Ovary (tissue), 9 donors: ENCODE measurements around the gene SYNPO2. TPM values are rescaled to one million over a fixed set of nuclear protein-coding genes. Genes with fewer than 3 reads are reported as not detected.

ENCODE experiments used
- DNase-seq, 5 donors: peaks; one replicate each; pipeline ENCODE4 v3.0.0-alpha.2; 2019 to 2020
- H3K27ac ChIP-seq, 2 donors: fragments of 200-600 bp; one replicate each; pipeline versions ENCODE4 v1.5.1 to v1.8.0; 2019 to 2022
- H3K27me3 ChIP-seq: fragments of 200-600 bp; one replicate; pipeline ENCODE4 v1.8.0; 2022
- H3K36me3 ChIP-seq: fragments of 200-600 bp; sonication (generic); one replicate; pipeline ENCODE4 v1.5.1; 2019
- H3K4me1 ChIP-seq: one replicate; pipeline ENCODE4 v1.8.1; 2013; ENCODE audit warnings: mild to moderate bottlenecking, moderate library complexity; ENCODE audit not compliant: insufficient read depth
- H3K4me3 ChIP-seq: fragments of 200-600 bp; sonication (generic); one replicate; pipeline ENCODE4 v1.5.1; 2017
- H3K9me3 ChIP-seq, 2 donors: fragments of 200-600 bp in 1 of 2; sonication (generic) in 1 of 2; one replicate each; pipeline versions ENCODE4 v1.5.1 to v1.8.1; 2013 to 2019; ENCODE audit warnings: mild to moderate bottlenecking in 1 of 2, moderate library complexity in 1 of 2
- EP300 ChIP-seq: sonication (generic); formaldehyde crosslinking; IDR thresholded peaks from one replicate; pipeline ENCODE4 v1.6.1; 2017; ENCODE audit warnings: antibody characterized with exemption
- POLR2A ChIP-seq: fragments of 450-650 bp; IDR thresholded peaks from one replicate; pipeline ENCODE4 v1.6.1; 2017; ENCODE audit warnings: antibody characterized with exemption, mild to moderate bottlenecking, moderate library complexity
- WGBS, 3 donors: extraction: QIAGEN DNeasy Blood & Tissue Kit in 1 of 3; methylation state at CpG; one replicate each; pipeline versions ENCODE4 v1.1.5 to v1.1.7; 2013 to 2017; 5-methylcytosine and 5-hydroxymethylcytosine counted together
- intact Hi-C, 4 donors: fragments of 100-400 bp; cut with DNase I; formaldehyde crosslinking; loops; one replicate each; pipeline versions ENCODE4 v1.11.0 to v1.15.1; 2022 to 2023
- polyA plus RNA-seq, 2 donors: library from polyadenylated mRNA; stranded (reverse); fragments of 200-250 nt in 1 of 2; fragments of 350-450 nt in 1 of 2; fragmentation: Illumina TruSeq in 1 of 2; extraction: RNeasy Lipid Tissue Mini Kit (QIAGEN cat#74804) in 1 of 2; gene quantifications; one replicate each; pipeline ENCODE4 v1.2.3, GENCODE V29; 2013 to 2014
- total RNA-seq, 7 donors: library from RNA; depleted of rRNA in 2 of 7; stranded (reverse); fragments of >200 nt in 2 of 7; fragmentation: NEBNext Ultra II Directional in 3 of 7; extraction: Animal tissue kit (Norgen Biotek cat#: 25700) in 3 of 7; gene quantifications; one replicate each; pipeline versions ENCODE4 v1.1.0 to v1.2.4, GENCODE V29; 2016 to 2023
- TF ChIP-seq, protein P1 (sequence below), 3 donors: fragments of 450-650 bp in 2 of 3; fragments of 200-600 bp in 1 of 3; IDR thresholded peaks; one replicate each; pipeline versions ENCODE4 v1.5.1 to v1.8.0; 2016 to 2022; ENCODE audit warnings: antibody characterized with exemption in 3 of 3, mild to moderate bottlenecking in 1 of 3
- donor health status: DM: no; HTN: no; CAD: no; lungs with moderate emphysema.
- donor health status: DM: no; HTN: no; CAD: no.
- donor health status: Bipolar disorder and iron deficiency.
- donor health status: DM: yes; HTN: yes; CAD: no.
- donor health status: DM: no; HTN: no; CAD: no.
- donor health status: DM: yes; HTN: yes; CAD: no.

The SYNPO2 gene
- total and polyA plus RNA-seq, 9 donors: 54.8 to 265 (median 121) TPM

DNA sequence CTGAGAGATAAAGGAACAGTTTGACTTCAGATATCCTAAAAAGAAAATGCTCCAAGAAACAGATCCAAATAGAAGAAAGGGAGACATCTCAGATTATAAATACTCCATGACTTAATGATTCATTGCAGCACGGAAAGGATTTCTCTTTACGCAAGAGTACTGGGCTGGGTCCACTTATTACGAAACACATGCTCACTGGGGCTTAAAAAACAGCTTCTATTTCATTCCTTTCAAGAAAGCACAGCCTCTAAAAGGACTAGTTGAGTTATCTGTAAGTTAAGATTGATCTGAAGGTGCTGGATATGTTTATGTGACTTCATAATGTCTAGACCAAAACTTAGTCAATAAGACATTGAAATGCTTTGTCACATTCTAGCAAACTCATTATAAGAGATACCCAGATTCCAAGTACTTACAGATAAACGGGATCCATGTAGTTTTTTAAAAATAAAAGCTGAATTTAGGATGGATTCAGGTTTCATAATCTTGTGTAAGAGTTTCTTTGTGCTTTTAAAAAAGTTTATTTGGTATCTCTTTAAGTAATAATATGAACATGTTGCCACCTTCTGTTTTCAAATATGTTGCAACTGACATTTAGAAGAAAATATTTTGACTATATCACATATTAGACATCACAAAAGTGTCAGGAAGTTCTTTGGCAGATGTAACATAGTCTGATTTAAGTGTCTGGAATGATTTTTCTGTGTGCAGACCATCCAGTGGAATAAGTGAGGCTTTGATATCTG is 137.4 kb downstream of the SYNPO2 start:
- Histone ChIP-seq H3K9me3 (no peaks in the 10 kb centered on the region), H3K4me1 (peaks cover 11% of the 10 kb centered on the region), H3K36me3 (no peaks in the 10 kb centered on the region), H3K27me3 (no peaks in the 10 kb centered on the region), H3K27ac (peak overlapping the region; percentile 79 to 84), H3K4me3 (peak overlapping the region; percentile 34)
- peak; percentile 36 for TF ChIP-seq POLR2A
- TF ChIP-seq, protein P1, sequence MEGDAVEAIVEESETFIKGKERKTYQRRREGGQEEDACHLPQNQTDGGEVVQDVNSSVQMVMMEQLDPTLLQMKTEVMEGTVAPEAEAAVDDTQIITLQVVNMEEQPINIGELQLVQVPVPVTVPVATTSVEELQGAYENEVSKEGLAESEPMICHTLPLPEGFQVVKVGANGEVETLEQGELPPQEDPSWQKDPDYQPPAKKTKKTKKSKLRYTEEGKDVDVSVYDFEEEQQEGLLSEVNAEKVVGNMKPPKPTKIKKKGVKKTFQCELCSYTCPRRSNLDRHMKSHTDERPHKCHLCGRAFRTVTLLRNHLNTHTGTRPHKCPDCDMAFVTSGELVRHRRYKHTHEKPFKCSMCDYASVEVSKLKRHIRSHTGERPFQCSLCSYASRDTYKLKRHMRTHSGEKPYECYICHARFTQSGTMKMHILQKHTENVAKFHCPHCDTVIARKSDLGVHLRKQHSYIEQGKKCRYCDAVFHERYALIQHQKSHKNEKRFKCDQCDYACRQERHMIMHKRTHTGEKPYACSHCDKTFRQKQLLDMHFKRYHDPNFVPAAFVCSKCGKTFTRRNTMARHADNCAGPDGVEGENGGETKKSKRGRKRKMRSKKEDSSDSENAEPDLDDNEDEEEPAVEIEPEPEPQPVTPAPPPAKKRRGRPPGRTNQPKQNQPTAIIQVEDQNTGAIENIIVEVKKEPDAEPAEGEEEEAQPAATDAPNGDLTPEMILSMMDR (IDR thresholded peaks at IDR 0.05): peak in 1 of 3 donors; percentile 4
- TF ChIP-seq EP300: peak; percentile 83
- WGBS, 3 donors: 3 to 7% (median 5%) methylated on average over 4 of the region's 4 CpGs
- DNase-seq: peak in 3 of 5 donors; percentile 55 to 84 (median 59)
- intact Hi-C loops: loop anchor here in 1 of 4 donors (10.0 kb wide), 1 partner anchor 281 kb away; no protein-coding TSS in a partner anchor

DNA sequence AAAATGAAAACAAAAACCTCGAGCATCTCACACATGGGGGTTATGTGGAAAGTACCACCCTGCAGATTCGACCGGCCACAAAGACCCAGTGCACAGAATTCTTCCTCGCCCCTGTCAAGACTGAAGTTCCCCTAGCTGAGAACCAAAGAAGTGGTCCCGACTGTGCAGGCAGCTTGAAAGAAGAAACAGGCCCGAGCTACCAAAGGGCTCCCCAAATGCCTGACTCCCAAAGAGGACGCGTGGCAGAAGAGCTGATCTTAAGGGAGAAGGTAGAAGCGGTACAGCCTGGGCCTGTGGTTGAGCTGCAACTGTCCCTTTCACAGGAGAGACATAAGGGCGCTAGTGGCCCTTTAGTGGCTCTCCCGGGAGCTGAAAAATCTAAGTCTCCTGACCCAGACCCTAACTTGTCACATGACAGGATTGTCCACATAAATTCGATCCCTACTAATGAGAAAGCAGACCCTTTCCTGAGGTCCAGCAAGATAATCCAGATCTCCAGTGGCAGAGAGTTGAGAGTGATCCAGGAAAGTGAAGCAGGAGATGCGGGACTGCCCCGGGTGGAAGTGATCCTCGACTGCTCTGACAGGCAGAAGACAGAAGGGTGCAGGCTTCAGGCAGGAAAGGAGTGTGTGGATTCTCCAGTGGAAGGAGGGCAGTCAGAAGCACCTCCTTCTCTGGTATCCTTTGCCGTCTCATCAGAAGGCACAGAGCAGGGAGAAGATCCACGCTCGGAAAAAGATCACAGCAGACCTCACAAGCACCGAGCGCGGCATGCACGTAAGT is 138.2 kb downstream of the SYNPO2 start:
- Histone ChIP-seq H3K4me3 (peak overlapping the region; percentile 34), H3K36me3 (no peaks in the 10 kb centered on the region), H3K27ac (peak overlapping the region; percentile 79 to 84), H3K9me3 (no peaks in the 10 kb centered on the region), H3K27me3 (no peaks in the 10 kb centered on the region), H3K4me1 (peaks cover 16% of the 10 kb centered on the region)
- peak in 4 of 5 donors; percentile 48 to 58 (median 53) for DNase-seq
- intact Hi-C loops: loop anchor here in 1 of 4 donors (10.0 kb wide), 1 partner anchor 282 kb away; no protein-coding TSS in a partner anchor
- no peak for TF ChIP-seq POLR2A
- TF ChIP-seq, protein P1 (IDR thresholded peaks at IDR 0.05): no peak
- TF ChIP-seq EP300: no peak
- WGBS, 3 donors: 13 to 40% (median 16%) methylated on average over 22 of the region's 22 CpGs

DNA sequence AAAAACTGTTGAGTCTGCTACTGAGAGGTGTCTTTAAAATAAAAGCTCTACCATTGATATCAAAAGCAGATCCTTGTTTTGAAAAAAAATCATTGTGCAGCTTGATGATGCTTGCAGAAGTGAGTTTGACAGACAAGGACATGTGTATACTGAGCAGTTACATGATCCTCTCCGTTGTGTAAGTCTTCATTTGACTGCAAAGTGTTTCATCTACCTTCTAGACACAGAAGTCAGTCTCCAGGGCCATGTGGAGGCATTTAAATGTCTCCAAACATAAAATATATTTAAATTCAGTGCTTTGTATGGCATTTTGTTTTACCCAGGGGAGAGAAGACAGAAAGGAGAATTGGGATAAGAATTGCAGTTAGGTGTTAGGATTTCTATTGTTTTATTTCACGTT is 139.2 kb downstream of the SYNPO2 start:
- peaks cover 17% of the 10 kb centered on the region for H3K4me1 ChIP-seq
- H3K27me3 ChIP-seq: no peaks in the 10 kb centered on the region
- TF ChIP-seq EP300 (no peak), POLR2A (no peak)
- TF ChIP-seq, protein P1 (IDR thresholded peaks at IDR 0.05): no peak
- H3K4me3 ChIP-seq: peak overlapping the region; percentile 34
- intact Hi-C loops: loop anchor here in 1 of 4 donors (10.0 kb wide), 1 partner anchor 283 kb away; no protein-coding TSS in a partner anchor
- H3K9me3 ChIP-seq: no peaks in the 10 kb centered on the region
- 8 to 20% (median 14%) methylated on average over 2 of the region's 2 CpGs for WGBS, 3 donors
- DNase-seq: no peak
- no peaks in the 10 kb centered on the region for H3K36me3 ChIP-seq
- H3K27ac ChIP-seq: peak overlapping the region; percentile 79 to 84

DNA sequence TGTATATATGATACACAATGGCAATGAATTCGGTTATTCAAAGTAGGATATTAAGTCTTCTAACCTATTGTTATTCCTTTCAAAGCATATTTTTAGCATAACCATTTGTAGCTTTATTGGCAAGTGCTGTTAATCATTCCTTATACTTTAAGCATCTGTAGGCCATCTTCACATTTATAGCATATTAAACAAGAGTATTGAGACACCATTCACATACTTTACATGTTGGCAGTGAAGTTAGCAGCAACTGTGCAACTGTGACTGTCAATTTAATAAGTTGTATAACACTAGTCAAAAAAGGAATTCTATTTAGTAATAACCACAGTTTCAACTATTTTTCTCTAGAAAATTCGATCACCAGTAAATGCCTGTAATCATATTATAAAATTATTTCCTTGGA is 139.6 kb downstream of the SYNPO2 start:
- Histone ChIP-seq H3K27ac (peak overlapping the region in 1 of 2 donors; percentile 84), H3K4me3 (peak overlapping the region; percentile 34), H3K27me3 (no peaks in the 10 kb centered on the region), H3K9me3 (no peaks in the 10 kb centered on the region), H3K36me3 (no peaks in the 10 kb centered on the region), H3K4me1 (peaks cover 20% of the 10 kb centered on the region)
- intact Hi-C loops: loop anchor here in 1 of 4 donors (10.0 kb wide), 1 partner anchor 283 kb away; no protein-coding TSS in a partner anchor
- DNase-seq: no peak
- TF ChIP-seq EP300 (no peak), POLR2A (no peak)
- TF ChIP-seq, protein P1 (IDR thresholded peaks at IDR 0.05): no peak
- WGBS, 3 donors: 19 to 42% (median 24%) methylated on average over 2 of the region's 2 CpGs
